Measurements from ENCODE around the gene LDLRAD2. TPM values are rescaled to one million over a fixed set of nuclear protein-coding genes. Genes with fewer than 3 reads are reported as not detected.
"Not testable (repeated sequence)": the region's sequence is repeated elsewhere in the genome, so short reads cannot be mapped to it uniquely, and the experiment has no call there.

LDLRAD2 gene
- total RNA-seq, 1 experiment from 2014 or later: not detected

- BruUV-seq (replicated peaks): no TSS peak
- no peak overlapping the region for H3K4me3 Mint-ChIP-seq (ENCODE audit: low read depth, unreplicated experiment)
- no peaks in the 10 kb centered on the region for H3K9me3 Mint-ChIP-seq (ENCODE audit: low read depth, unreplicated experiment)
- no peak overlapping the region for H3K27ac Mint-ChIP-seq (ENCODE audit: unreplicated experiment)
- intact Hi-C loops (cut with micrococcal nuclease; ENCODE audit: unreplicated experiment): no loop called here
- no peaks in the 10 kb centered on the region for H3K27me3 Mint-ChIP-seq (ENCODE audit: unreplicated experiment)
- H3K36me3 Mint-ChIP-seq (ENCODE audit: insufficient read depth, unreplicated experiment): peaks cover 8% of the 10 kb centered on the region
- H3K4me1 Mint-ChIP-seq (ENCODE audit: low read depth, unreplicated experiment): peaks cover 21% of the 10 kb centered on the region
- DNase-seq: no peak
- CTCF ChIA-PET: no interaction called here
- no peak for TF ChIP-seq CTCF (IDR thresholded peaks at IDR 0.05; ENCODE audit: unreplicated experiment)
Observed at GRCh38 chr1:21766210-21766609, 45.9 kb upstream of the LDLRAD2 start.

GRCh38 chr1:21767106-21767505 is 45.0 kb upstream of the LDLRAD2 start:
- not testable (repeated sequence) for H3K4me3 Mint-ChIP-seq (ENCODE audit: low read depth, unreplicated experiment); BruUV-seq (replicated peaks)

GRCh38 chr1:21770201-21770600 is 41.9 kb upstream of the LDLRAD2 start:
- DNase-seq: no peak
- Mint-ChIP-seq H3K4me1 (ENCODE audit: low read depth, unreplicated experiment) (peaks cover 17% of the 10 kb centered on the region), H3K27ac (ENCODE audit: unreplicated experiment) (no peak overlapping the region), H3K36me3 (ENCODE audit: insufficient read depth, unreplicated experiment) (peaks cover 7% of the 10 kb centered on the region), H3K4me3 (ENCODE audit: low read depth, unreplicated experiment) (no peak overlapping the region), H3K27me3 (ENCODE audit: unreplicated experiment) (no peaks in the 10 kb centered on the region), H3K9me3 (ENCODE audit: low read depth, unreplicated experiment) (no peaks in the 10 kb centered on the region)
- intact Hi-C loops (cut with micrococcal nuclease; ENCODE audit: unreplicated experiment): no loop called here
- CTCF ChIA-PET: interaction anchor here (0.6 to 0.7 kb wide), 2 partner anchors 30 to 124 kb away, joined by 3 to 5 read pairs; no protein-coding TSS in a partner anchor
- TF ChIP-seq CTCF (IDR thresholded peaks at IDR 0.05; ENCODE audit: unreplicated experiment): no peak
- no TSS peak for BruUV-seq (replicated peaks)

More at GRCh38 chr1:21767106-21767505, 45.0 kb upstream of the LDLRAD2 start:
- CTCF ChIA-PET; DNase-seq; H3K9me3 Mint-ChIP-seq (ENCODE audit: low read depth, unreplicated experiment); H3K27me3 Mint-ChIP-seq (ENCODE audit: unreplicated experiment); H3K36me3 Mint-ChIP-seq (ENCODE audit: insufficient read depth, unreplicated experiment); H3K27ac Mint-ChIP-seq (ENCODE audit: unreplicated experiment); intact Hi-C loops (cut with micrococcal nuclease; ENCODE audit: unreplicated experiment): not testable (repeated sequence)
- peaks cover 21% of the 10 kb centered on the region for H3K4me1 Mint-ChIP-seq (ENCODE audit: low read depth, unreplicated experiment)

- CTCF ChIA-PET: interaction anchor here (0.6 kb wide), 1 partner anchor 124 kb away, joined by 3 read pairs; no protein-coding TSS in a partner anchor
- intact Hi-C loops (cut with micrococcal nuclease; ENCODE audit: unreplicated experiment); DNase-seq; H3K36me3 Mint-ChIP-seq (ENCODE audit: insufficient read depth, unreplicated experiment); BruUV-seq (replicated peaks); H3K4me3 Mint-ChIP-seq (ENCODE audit: low read depth, unreplicated experiment); H3K27me3 Mint-ChIP-seq (ENCODE audit: unreplicated experiment); H3K9me3 Mint-ChIP-seq (ENCODE audit: low read depth, unreplicated experiment); H3K27ac Mint-ChIP-seq (ENCODE audit: unreplicated experiment): not testable (repeated sequence)
- peaks cover 13% of the 10 kb centered on the region for H3K4me1 Mint-ChIP-seq (ENCODE audit: low read depth, unreplicated experiment)
Observed at GRCh38 chr1:21770602-21771001, 41.5 kb upstream of the LDLRAD2 start.

- CTCF ChIA-PET; H3K4me1 Mint-ChIP-seq (ENCODE audit: low read depth, unreplicated experiment); H3K4me3 Mint-ChIP-seq (ENCODE audit: low read depth, unreplicated experiment); H3K27ac Mint-ChIP-seq (ENCODE audit: unreplicated experiment); BruUV-seq (replicated peaks); H3K27me3 Mint-ChIP-seq (ENCODE audit: unreplicated experiment); intact Hi-C loops (cut with micrococcal nuclease; ENCODE audit: unreplicated experiment); H3K9me3 Mint-ChIP-seq (ENCODE audit: low read depth, unreplicated experiment); DNase-seq: not testable (repeated sequence)
- peaks cover 11% of the 10 kb centered on the region for H3K36me3 Mint-ChIP-seq (ENCODE audit: insufficient read depth, unreplicated experiment)
Observed at GRCh38 chr1:21771672-21772071, 40.4 kb upstream of the LDLRAD2 start.

GRCh38 chr1:21773585-21773984 is 38.5 kb upstream of the LDLRAD2 start:
- TF ChIP-seq CTCF (IDR thresholded peaks at IDR 0.05; ENCODE audit: unreplicated experiment): no peak
- CTCF ChIA-PET: no interaction called here
- DNase-seq: peak; percentile 37
- H3K4me3 Mint-ChIP-seq (ENCODE audit: low read depth, unreplicated experiment): no peak overlapping the region
- intact Hi-C loops (cut with micrococcal nuclease; ENCODE audit: unreplicated experiment): no loop called here
- BruUV-seq (replicated peaks): no TSS peak
- H3K4me1 Mint-ChIP-seq (ENCODE audit: low read depth, unreplicated experiment): peaks cover 14% of the 10 kb centered on the region
- peak overlapping the region; percentile 39 for H3K27ac Mint-ChIP-seq (ENCODE audit: unreplicated experiment)
- peaks cover 18% of the 10 kb centered on the region for H3K36me3 Mint-ChIP-seq (ENCODE audit: insufficient read depth, unreplicated experiment)
- no peaks in the 10 kb centered on the region for H3K9me3 Mint-ChIP-seq (ENCODE audit: low read depth, unreplicated experiment)
- H3K27me3 Mint-ChIP-seq (ENCODE audit: unreplicated experiment): no peaks in the 10 kb centered on the region

All from Calu3 (cell line).